ENCODE results near the gene FUOM.

GRCh38 chr10:133377025-133377817 lies 19.4 kb upstream of the FUOM start:
- no peak for TF ChIP-seq TAF1 (IDR thresholded peaks at IDR 0.05; ENCODE audit: low read depth)
- TF ChIP-seq EP300 (conservative IDR thresholded peaks at IDR 0.05; ENCODE audit: poor library complexity, severe bottlenecking): no peak
- TF ChIP-seq, protein P1, sequence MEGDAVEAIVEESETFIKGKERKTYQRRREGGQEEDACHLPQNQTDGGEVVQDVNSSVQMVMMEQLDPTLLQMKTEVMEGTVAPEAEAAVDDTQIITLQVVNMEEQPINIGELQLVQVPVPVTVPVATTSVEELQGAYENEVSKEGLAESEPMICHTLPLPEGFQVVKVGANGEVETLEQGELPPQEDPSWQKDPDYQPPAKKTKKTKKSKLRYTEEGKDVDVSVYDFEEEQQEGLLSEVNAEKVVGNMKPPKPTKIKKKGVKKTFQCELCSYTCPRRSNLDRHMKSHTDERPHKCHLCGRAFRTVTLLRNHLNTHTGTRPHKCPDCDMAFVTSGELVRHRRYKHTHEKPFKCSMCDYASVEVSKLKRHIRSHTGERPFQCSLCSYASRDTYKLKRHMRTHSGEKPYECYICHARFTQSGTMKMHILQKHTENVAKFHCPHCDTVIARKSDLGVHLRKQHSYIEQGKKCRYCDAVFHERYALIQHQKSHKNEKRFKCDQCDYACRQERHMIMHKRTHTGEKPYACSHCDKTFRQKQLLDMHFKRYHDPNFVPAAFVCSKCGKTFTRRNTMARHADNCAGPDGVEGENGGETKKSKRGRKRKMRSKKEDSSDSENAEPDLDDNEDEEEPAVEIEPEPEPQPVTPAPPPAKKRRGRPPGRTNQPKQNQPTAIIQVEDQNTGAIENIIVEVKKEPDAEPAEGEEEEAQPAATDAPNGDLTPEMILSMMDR (IDR thresholded peaks at IDR 0.05; ENCODE audit: poor library complexity, severe bottlenecking): no peak
- TF ChIP-seq, protein P2, sequence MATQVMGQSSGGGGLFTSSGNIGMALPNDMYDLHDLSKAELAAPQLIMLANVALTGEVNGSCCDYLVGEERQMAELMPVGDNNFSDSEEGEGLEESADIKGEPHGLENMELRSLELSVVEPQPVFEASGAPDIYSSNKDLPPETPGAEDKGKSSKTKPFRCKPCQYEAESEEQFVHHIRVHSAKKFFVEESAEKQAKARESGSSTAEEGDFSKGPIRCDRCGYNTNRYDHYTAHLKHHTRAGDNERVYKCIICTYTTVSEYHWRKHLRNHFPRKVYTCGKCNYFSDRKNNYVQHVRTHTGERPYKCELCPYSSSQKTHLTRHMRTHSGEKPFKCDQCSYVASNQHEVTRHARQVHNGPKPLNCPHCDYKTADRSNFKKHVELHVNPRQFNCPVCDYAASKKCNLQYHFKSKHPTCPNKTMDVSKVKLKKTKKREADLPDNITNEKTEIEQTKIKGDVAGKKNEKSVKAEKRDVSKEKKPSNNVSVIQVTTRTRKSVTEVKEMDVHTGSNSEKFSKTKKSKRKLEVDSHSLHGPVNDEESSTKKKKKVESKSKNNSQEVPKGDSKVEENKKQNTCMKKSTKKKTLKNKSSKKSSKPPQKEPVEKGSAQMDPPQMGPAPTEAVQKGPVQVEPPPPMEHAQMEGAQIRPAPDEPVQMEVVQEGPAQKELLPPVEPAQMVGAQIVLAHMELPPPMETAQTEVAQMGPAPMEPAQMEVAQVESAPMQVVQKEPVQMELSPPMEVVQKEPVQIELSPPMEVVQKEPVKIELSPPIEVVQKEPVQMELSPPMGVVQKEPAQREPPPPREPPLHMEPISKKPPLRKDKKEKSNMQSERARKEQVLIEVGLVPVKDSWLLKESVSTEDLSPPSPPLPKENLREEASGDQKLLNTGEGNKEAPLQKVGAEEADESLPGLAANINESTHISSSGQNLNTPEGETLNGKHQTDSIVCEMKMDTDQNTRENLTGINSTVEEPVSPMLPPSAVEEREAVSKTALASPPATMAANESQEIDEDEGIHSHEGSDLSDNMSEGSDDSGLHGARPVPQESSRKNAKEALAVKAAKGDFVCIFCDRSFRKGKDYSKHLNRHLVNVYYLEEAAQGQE (IDR thresholded peaks at IDR 0.05; ENCODE audit: borderline replicate concordance): no peak
- TF ChIP-seq POLR2AphosphoS5 (IDR thresholded peaks at IDR 0.05): no peak
- TF ChIP-seq EZH2 (IDR thresholded peaks at IDR 0.05; ENCODE audit: borderline replicate concordance, insufficient read depth, low read length, poor library complexity, severe bottlenecking): no peak
- no peak for TF ChIP-seq RAD21 (conservative IDR thresholded peaks at IDR 0.05)
- no peak for TF ChIP-seq SMC3 (conservative IDR thresholded peaks at IDR 0.05; ENCODE audit: poor library complexity)

Measured in neural cell (in vitro differentiated cells).